Subcutaneous preadipocyte (primary cell): ENCODE measurements around the gene YJEFN3. TPM values are rescaled to one million over a fixed set of nuclear protein-coding genes. Genes with fewer than 3 reads are reported as not detected.

Experiments
- total RNA-seq: library from RNA; depleted of rRNA; stranded (reverse); fragments of >200 nt; gene quantifications from 2 replicates; pipeline ENCODE4 v1.2.3, GENCODE V29; 2012

Gene YJEFN3
- under 0.01 and 0.20 TPM in 2 replicates for total RNA-seq

GRCh38 chr19:19528721-19529490, at the start of gene YJEFN3:
Gene YJEFN3, plus strand, starts transcription at chr19:19528911. Its CDS starts 22 bp downstream, at chr19:19528933.

GRCh38 chr19:19514881-19515641, 13.7 kb upstream of the YJEFN3 start, which contains the start of gene TSSK6:
Gene TSSK6, minus strand, starts transcription at chr19:19515548. Its CDS starts 121 bp downstream, at chr19:19515427.

GRCh38 chr19:19515642-19516519, 12.8 kb upstream of the YJEFN3 start, which contains the start of gene NDUFA13:
Gene NDUFA13, plus strand, starts transcription at chr19:19516225. Its CDS starts 14 bp downstream, at chr19:19516239.

GRCh38 chr19:19538061-19538784, 9.5 kb downstream of the YJEFN3 start, which contains the start of gene CILP2:
Gene CILP2, plus strand, starts transcription at chr19:19538265. Its CDS starts 85 bp downstream, at chr19:19538350.

Other genes with a start within 250 kb of the YJEFN3 start
- 22.8 and 28.5 TPM in 2 replicates for gene SUGP1, start 208.4 kb upstream of the YJEFN3 start, total RNA-seq
- gene MAU2, start 208.1 kb upstream of the YJEFN3 start, total RNA-seq, result 33.8 and 39.1 TPM in 2 replicates
- 50.0 and 71.4 TPM in 2 replicates for gene GATAD2A, start 123.2 kb upstream of the YJEFN3 start, total RNA-seq
- gene TSSK6, start 13.4 kb upstream of the YJEFN3 start, total RNA-seq, result 2.2 and 2.7 TPM in 2 replicates
- 140 and 223 TPM in 2 replicates for gene NDUFA13, start 12.7 kb upstream of the YJEFN3 start, total RNA-seq
- 0.78 and 1.1 TPM in 2 replicates for gene CILP2, start 9.4 kb downstream of the YJEFN3 start, total RNA-seq
- 3.3 and 5.5 TPM in 2 replicates for gene PBX4, start 89.8 kb downstream of the YJEFN3 start, total RNA-seq
- 1.1 and 2.2 TPM in 2 replicates for gene LPAR2, start 99.3 kb downstream of the YJEFN3 start, total RNA-seq
- gene GMIP, start 114.7 kb downstream of the YJEFN3 start, total RNA-seq, result 3.3 and 7.2 TPM in 2 replicates
- 55.9 and 59.0 TPM in 2 replicates for gene ATP13A1, start 134.8 kb downstream of the YJEFN3 start, total RNA-seq
- gene ZNF101, start 139.9 kb downstream of the YJEFN3 start, total RNA-seq, result 7.0 and 9.2 TPM in 2 replicates
- gene ZNF14, start 204.2 kb downstream of the YJEFN3 start, total RNA-seq, result 3.3 and 3.7 TPM in 2 replicates